GM19328 (cell line): ENCODE results near the gene PSRC1.

Experiments
- ATAC-seq: cut with Tn5 transposase; IDR thresholded peaks from one replicate; pipeline ENCODE4 v1.9.1; 2021; ENCODE audit warnings: mild to moderate bottlenecking, moderate library complexity; ENCODE audit not compliant: unreplicated experiment

Gene PSRC1

GRCh38 chr1:109272831-109273547 is 10.0 kb downstream of the PSRC1 start:
- ATAC-seq, result no peak

DNA sequence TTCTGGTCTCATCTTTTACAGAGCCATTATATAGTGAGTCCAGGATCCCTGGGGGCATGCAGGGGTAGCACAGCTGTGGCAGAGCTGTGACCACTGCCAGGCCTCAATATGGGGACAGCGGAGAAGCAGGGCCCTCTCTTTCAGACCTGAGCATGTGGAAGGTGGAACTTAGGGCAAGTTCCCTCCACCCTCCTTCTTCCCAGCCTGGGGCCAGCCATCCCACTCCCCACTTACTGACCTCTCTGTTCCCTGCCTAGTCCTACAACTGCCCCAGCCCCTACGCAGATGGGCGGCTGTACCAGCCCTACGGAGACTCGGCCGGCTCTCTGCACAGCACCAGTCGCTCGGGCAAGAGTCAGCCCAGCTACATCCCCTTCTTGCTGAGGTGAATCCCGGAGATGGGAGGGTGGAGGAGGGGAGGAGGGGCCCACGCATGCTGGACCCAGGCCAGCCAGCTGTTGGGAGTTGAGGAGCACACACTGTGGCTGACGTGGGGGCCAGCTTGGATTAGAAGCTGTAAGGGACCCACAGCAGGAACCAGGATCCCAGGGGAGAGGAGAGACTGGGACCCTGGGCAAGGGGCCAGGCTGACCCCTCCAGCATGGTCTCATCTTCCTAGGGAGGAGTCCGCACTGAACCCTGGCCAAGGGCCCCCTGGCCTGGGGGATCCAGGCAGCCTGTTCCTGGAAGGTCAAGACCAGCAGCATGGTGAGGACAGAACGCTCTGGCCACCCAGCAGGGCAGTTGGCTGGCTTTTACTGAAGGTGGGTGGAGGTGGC is 10.7 kb downstream of the PSRC1 start:
- ATAC-seq, result no peak

DNA sequence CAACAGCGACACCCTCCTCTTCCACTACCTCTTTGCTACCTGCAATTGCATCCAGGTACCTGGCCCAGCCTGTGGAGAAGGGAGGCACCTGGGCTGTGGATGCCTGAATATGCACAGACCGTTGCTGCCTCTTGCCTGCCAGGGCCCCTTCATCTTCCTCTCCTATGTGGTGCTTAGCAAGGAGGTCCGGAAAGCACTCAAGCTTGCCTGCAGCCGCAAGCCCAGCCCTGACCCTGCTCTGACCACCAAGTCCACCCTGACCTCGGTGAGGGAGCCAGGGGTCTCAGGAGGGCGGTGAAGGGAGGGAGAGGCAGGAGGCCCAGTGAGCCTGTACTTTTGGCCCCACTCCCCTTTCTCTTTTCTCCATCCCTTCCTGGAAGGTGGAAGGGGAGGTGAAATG is 11.5 kb downstream of the PSRC1 start:
- ATAC-seq, result no peak

DNA sequence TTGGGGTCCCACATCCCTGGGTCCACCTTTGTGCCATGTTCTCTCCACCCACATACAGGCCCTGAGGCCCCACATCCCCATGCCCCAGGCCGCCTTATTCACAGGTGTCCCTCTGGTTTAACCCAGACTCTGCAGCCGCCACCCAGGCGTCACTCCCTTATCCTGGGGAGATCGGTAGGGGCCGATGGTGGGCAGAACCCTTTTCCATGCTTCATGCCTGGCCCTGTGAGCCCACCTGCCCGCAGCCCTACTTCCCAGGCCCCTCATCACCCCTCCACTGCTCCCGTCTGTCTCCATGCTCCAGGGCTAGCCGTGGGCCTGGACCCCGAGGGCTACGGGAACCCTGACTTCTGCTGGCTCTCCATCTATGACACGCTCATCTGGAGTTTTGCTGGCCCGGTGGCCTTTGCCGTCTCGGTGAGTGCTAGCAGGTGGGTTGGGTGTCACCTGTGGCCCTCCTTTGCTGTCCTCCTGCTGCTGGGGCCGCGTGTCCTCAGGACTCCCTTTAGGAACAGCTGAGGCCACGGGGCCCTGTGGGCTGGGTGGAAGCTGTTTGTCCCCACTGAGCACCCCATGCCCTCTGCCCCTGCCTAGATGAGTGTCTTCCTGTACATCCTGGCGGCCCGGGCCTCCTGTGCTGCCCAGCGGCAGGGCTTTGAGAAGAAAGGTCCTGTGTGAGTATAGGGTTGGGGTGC is 12.2 kb downstream of the PSRC1 start:
- no peak for ATAC-seq

- ATAC-seq, result no peak
Observed at GRCh38 chr1:109269981-109270622, 12.8 kb downstream of the PSRC1 start.

DNA sequence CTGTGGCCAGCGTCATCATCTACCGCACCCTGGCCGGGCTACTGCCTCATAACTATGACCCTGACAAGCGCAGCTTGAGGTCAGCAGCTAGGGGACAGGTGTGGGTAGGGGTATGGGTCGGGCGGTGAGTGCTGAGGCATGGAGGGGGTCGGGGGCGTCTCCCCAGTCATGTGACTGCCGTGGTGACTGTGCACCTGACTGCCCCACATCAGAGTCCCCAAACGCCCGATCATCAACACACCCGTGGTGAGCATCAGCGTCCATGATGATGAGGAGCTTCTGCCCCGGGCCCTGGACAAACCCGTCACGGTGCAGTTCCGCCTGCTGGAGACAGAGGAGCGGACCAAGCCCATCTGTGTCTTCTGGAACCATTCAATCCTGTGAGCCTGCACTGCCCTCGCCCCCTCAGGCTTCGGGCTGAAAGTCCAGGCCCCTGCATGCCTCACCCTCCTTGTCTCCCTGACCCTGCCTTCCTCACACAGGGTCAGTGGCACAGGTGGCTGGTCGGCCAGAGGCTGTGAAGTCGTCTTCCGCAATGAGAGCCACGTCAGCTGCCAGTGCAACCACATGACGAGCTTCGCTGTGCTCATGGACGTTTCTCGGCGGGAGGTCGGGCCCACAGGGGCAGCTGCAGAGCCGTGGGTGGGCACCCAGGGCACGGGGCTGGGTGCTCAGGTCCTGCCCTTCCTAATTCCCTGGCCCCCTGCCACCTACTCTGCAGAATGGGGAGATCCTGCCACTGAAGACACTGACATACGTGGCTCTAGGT is 13.5 kb downstream of the PSRC1 start:
- ATAC-seq, result no peak

- ATAC-seq, result no peak
Observed at GRCh38 chr1:109268431-109269211, 14.3 kb downstream of the PSRC1 start.

DNA sequence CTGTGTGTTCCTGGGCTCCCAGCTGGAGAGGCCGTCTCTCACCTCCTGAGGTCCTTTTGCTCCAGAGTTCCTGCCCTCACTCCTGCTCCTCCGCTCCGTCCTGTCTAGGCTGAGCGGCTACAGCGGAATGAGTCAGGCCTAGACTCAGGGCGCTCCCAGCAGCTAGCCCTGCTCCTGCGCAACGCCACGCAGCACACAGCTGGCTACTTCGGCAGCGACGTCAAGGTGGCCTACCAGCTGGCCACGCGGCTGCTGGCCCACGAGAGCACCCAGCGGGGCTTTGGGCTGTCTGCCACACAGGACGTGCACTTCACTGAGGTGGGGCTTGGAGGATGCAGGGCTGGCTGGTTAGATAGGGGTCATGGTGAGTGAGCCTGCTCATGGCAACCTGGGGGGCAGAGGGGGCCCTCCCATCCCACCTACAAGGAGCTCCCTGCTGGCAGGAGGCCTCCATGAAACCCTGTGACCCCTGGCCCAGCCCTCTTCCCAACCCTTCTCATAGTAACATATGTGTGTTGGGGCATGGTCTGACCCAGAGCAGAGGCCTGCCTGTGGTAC is 15.1 kb downstream of the PSRC1 start:
- ATAC-seq, result no peak

DNA sequence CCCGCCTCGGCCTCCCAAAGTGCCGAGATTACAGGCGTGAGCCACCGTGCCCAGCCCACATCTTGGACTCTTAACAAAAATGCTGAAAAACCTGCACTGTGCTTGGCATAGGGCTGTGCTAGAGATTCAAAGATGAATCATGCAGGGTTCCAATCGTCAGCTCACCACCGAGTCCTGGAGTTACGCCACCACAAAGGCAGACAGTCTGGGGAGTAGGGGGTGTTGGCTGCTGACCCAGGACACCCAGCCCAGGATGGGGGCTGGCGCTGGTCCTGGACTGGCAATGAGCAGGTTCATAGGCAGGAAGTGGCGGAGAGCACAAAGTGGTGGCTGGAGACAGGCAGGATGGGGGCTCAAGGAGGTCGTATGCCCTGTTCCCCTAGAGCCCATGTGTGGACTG is 16.0 kb downstream of the PSRC1 start:
- no peak for ATAC-seq

DNA sequence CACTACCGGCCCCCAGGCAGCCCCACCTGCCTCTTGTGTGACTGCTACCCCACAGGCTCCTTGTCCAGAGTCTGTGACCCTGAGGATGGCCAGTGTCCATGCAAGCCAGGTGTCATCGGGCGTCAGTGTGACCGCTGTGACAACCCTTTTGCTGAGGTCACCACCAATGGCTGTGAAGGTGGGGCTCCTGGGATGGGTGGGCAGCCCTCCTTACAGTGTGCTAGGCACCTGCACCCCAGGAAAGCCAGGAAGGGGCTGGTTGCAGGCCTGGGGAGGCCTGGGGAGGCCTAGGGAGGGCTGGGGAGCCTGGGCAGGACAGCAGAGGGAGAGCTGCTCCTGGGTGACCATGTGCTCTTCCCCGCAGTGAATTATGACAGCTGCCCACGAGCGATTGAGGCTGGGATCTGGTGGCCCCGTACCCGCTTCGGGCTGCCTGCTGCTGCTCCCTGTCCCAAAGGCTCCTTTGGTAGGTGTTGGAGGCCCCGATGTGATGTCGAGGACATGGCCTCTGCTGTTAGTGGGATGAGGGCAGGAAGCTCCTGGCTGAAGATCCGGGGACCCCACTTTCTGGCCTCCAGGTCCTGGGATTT is 17.1 kb downstream of the PSRC1 start:
- no peak for ATAC-seq

GRCh38 chr1:109265016-109265415 is 17.9 kb downstream of the PSRC1 start:
- ATAC-seq, result no peak

- no peak for ATAC-seq
Observed at GRCh38 chr1:109264379-109264755, 18.6 kb downstream of the PSRC1 start.

DNA sequence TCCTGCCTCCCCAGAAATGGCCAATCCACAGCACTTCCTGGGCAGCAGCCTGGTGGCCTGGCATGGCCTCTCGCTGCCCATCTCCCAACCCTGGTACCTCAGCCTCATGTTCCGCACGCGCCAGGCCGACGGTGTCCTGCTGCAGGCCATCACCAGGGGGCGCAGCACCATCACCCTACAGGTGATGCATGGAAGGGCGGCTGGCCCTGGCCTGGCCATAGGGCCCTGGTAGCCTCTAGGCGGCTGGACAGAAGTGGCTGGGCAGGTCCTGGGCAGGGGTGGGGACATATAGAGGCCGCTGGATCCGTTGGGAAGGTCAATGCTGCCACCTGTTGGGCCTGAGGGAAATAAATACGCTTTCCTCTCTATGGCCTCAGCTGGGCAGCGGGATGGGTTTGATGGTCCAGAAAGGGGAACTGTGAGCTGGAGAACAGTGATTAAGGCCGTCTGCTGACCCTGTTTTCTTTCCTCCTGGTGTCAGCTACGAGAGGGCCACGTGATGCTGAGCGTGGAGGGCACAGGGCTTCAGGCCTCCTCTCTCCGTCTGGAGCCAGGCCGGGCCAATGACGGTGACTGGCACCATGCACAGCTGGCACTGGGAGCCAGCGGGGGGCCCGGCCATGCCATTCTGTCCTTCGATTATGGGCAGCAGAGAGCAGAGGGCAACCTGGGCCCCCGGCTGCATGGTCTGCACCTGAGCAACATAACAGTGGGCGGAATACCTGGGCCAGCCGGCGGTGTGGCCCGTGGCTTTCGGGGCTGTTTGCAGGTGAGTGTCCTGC is 19.2 kb downstream of the PSRC1 start:
- peak; percentile 82 for ATAC-seq

DNA sequence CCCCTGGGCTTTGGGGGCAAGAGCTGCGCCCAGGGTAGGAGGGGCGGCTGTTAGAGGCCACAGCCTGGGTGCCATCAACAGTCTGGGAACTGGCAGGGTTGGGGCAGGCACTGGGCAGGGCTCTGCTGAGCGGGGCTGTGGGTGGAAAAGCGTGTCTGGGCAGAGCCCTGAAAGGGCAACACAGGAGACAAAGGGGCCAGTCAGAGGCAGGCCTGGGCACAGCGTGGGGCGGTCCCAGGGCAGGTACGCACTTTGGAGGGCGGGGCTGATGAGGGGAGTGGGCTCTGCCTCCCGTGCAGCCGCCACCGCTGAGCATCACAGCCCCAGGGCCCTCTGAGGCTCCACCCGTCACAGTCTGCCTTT is 19.7 kb downstream of the PSRC1 start:
- ATAC-seq, result no peak

GRCh38 chr1:109262231-109263055 is 20.5 kb downstream of the PSRC1 start:
- ATAC-seq, result no peak

- no peak for ATAC-seq
Observed at GRCh38 chr1:109261578-109261977, 21.4 kb downstream of the PSRC1 start.

DNA sequence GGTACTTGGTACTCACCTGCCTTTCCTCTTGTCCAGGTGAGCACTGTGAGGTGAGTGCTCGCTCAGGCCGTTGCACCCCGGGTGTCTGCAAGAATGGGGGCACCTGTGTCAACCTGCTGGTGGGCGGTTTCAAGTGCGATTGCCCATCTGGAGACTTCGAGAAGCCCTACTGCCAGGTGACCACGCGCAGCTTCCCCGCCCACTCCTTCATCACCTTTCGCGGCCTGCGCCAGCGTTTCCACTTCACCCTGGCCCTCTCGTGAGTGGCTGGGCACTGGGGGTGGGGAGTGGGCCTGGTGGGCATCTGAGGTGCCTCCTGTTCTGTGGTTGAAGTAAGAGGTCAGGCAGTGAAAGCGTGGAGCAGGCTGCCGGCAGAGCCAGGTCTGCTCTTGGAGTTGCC is 21.9 kb downstream of the PSRC1 start:
- no peak for ATAC-seq
